K562 (cell line): ENCODE results near the gene GGT6. TPM values are rescaled to one million over a fixed set of nuclear protein-coding genes. Genes with fewer than 3 reads are reported as not detected.

Source experiments
- ATF3 ChIP-seq, 2 experiments: fragments of 450-650 bp in 1 of 2; sonication (generic) in 1 of 2; formaldehyde crosslinking in 1 of 2; IDR thresholded peaks in 1 of 2; conservative IDR thresholded peaks in 1 of 2; 2 replicates each; pipeline versions ENCODE4 v1.6.1 to v1.8.1; 2016 to 2023; ENCODE audit warnings: mild to moderate bottlenecking in 2 of 2, moderate library complexity in 2 of 2, inconsistent platforms in 1 of 2, missing genetic modification reagents in 1 of 2
- E2F1 ChIP-seq: sonication (generic); formaldehyde crosslinking; IDR thresholded peaks from 2 replicates; pipeline ENCODE4 v1.8.1; 2023; ENCODE audit warnings: mild to moderate bottlenecking, missing genetic modification reagents, moderate library complexity
- NBN ChIP-seq: fragments of 450-650 bp; IDR thresholded peaks from 2 replicates; pipeline ENCODE4 v1.6.1; 2016; ENCODE audit warnings: low read depth, mild to moderate bottlenecking
- NKRF ChIP-seq: fragments of 450-650 bp; IDR thresholded peaks from 2 replicates; pipeline ENCODE4 v1.6.1; 2016; ENCODE audit warnings: borderline replicate concordance
- SMARCC2 ChIP-seq: fragments of 450-650 bp; IDR thresholded peaks from 2 replicates; pipeline ENCODE4 v1.6.1; 2017; ENCODE audit warnings: antibody characterized with exemption, moderate library complexity, mild to moderate bottlenecking, low read depth
- ZBTB40 ChIP-seq, 2 experiments: fragments of 450-650 bp in 1 of 2; sonication (generic) in 1 of 2; formaldehyde crosslinking in 1 of 2; IDR thresholded peaks; 2 replicates each; pipeline versions ENCODE4 v1.7.1 to v1.9.0; 2016 to 2022; ENCODE audit warnings: inconsistent platforms in 1 of 2, mild to moderate bottlenecking in 1 of 2, missing genetic modification reagents in 1 of 2
- ZFP91 ChIP-seq: sonication (generic); formaldehyde crosslinking; IDR thresholded peaks from 2 replicates; pipeline ENCODE4 v1.8.0; 2022; ENCODE audit warnings: mild to moderate bottlenecking, missing genetic modification reagents
- polyA plus RNA-seq, 8 experiments: library from polyadenylated mRNA; depleted of rRNA in 4 of 8; stranded (reverse) in 5 of 8; unstranded in 3 of 8; fragments of >200 nt; fragmentation: Nextera tagmentation in 2 of 8; fragmentation: Illumina TruSeq in 1 of 8; extraction: Ambion mirVana in 2 of 8; extraction: Trizol in 1 of 8; gene quantifications; 2 replicates each; pipeline versions ENCODE4 v1.2.1 to v1.2.3, GENCODE V29; 2011 to 2014; ENCODE audit warnings: inconsistent platforms in 1 of 8, missing spikeins in 1 of 8
- total RNA-seq, 7 experiments: library from RNA; depleted of rRNA in 6 of 7; stranded (reverse); fragments of >200 nt in 6 of 7; fragmentation: Illumina TruSeq in 2 of 7; extraction: Trizol in 2 of 7; gene quantifications; 2 replicates each; pipeline versions ENCODE4 v1.2.1 to v1.2.3, GENCODE V29; 2011 to 2021; ENCODE audit warnings: low replicate concordance in 1 of 7

The GGT6 gene
- total and polyA plus RNA-seq, 9 of the 15 experiments (the other 6 are each of a cell fraction or from before 2014, with no cell fraction given) = 0.09 TPM; not detected in 8

GRCh38 chr17:4554997-4555799, 5.2 kb downstream of the GGT6 start, which contains the start of gene MYBBP1A (continued):
- TF ChIP-seq NKRF (peak; percentile 97), NBN (no peak), ZBTB40 (IDR thresholded peaks at IDR 0.05) (peak; percentile 92), ZBTB40 (CRISPR knock-in tag; IDR thresholded peaks at IDR 0.05) (no peak), E2F1 (CRISPR knock-in tag) (no peak), ATF3 (IDR thresholded peaks at IDR 0.05) (no peak), ATF3 (CRISPR knock-in tag; conservative IDR thresholded peaks at IDR 0.05) (no peak), SMARCC2 (no peak), ZFP91 (CRISPR knock-in tag) (no peak)
